Lung (tissue), 12 donors: Measurements from ENCODE around the gene SLC6A7. TPM values are rescaled to one million over a fixed set of nuclear protein-coding genes. Genes with fewer than 3 reads are reported as not detected.

ENCODE experiments used
- ATAC-seq: fragments of 200-7000 bp; cut with Tn5 transposase; one replicate; pipeline ENCODE4 v1.9.1; 2020; ENCODE audit warnings: moderate number of reproducible peaks; ENCODE audit not compliant: insufficient read depth, low FRiP score
- DNase-seq, 3 donors: peaks; one replicate each; pipeline ENCODE4 v3.0.0-alpha.2; 2013 to 2017
- H3K27ac ChIP-seq, 2 donors: one replicate each; pipeline ENCODE4 v1.5.1; 2013; ENCODE audit warnings: mild to moderate bottlenecking in 2 of 2, moderate library complexity in 2 of 2, control low read depth in 1 of 2, inconsistent platforms in 1 of 2, low read depth in 1 of 2, low read length in 1 of 2
- H3K27me3 ChIP-seq, 3 donors: one replicate each; pipeline ENCODE4 v1.5.1; 2013; ENCODE audit warnings: low read length in 2 of 3; ENCODE audit not compliant: control insufficient read depth in 3 of 3, insufficient read depth in 3 of 3
- H3K36me3 ChIP-seq, 4 donors: one replicate each; pipeline ENCODE4 v1.5.1; 2013; ENCODE audit warnings: low read length in 4 of 4, mild to moderate bottlenecking in 1 of 4, moderate library complexity in 1 of 4; ENCODE audit not compliant: control insufficient read depth in 4 of 4, insufficient read depth in 4 of 4
- H3K4me1 ChIP-seq, 5 donors: one replicate each; pipeline ENCODE4 v1.5.1; 2013; ENCODE audit warnings: low read length in 5 of 5, mild to moderate bottlenecking in 2 of 5, moderate library complexity in 1 of 5; ENCODE audit not compliant: control insufficient read depth in 5 of 5, insufficient read depth in 5 of 5
- H3K4me3 ChIP-seq: one replicate; pipeline ENCODE4 v1.5.1; 2013; ENCODE audit warnings: mild to moderate bottlenecking, control low read depth, moderate library complexity
- H3K9ac ChIP-seq, 2 donors: one replicate each; pipeline ENCODE4 v1.5.1; 2013; ENCODE audit warnings: low read length in 2 of 2, control low read depth in 1 of 2; ENCODE audit not compliant: insufficient read depth in 1 of 2
- H3K9me3 ChIP-seq, 4 donors: one replicate each; pipeline ENCODE4 v1.5.1; 2013; ENCODE audit warnings: low read length in 3 of 4, mild to moderate bottlenecking in 1 of 4, moderate library complexity in 1 of 4; ENCODE audit not compliant: control insufficient read depth in 4 of 4, insufficient read depth in 3 of 4
- CTCF ChIP-seq: IDR thresholded peaks from 2 replicates; pipeline ENCODE4 v1.5.1; 2012; ENCODE audit warnings: mild to moderate bottlenecking; ENCODE audit errors: control extremely low read depth, extremely low read depth
- WGBS, 2 donors: extraction: QIAGEN DNeasy Blood & Tissue Kit; methylation state at CpG; one replicate each; pipeline ENCODE4 v1.1.7; 2013; 5-methylcytosine and 5-hydroxymethylcytosine counted together
- polyA plus RNA-seq, 2 donors: library from polyadenylated mRNA; stranded (reverse); fragments of 200-250 nt; gene quantifications; one replicate each; pipeline ENCODE4 v1.2.1, GENCODE V29; 2013
- total RNA-seq, 2 donors: library from RNA; depleted of rRNA in 1 of 2; stranded (reverse); fragments of >200 nt in 1 of 2; gene quantifications; one replicate each; pipeline ENCODE4 v1.2.1, GENCODE V29; 2014 to 2021
- donor health status: control.
- donor health status: control.
- donor health status: Bipolar disorder and iron deficiency.
- donor health status: healthy.
- donor health status: DM: yes; HTN: yes; CAD: no.

The SLC6A7 gene
- total and polyA plus RNA-seq, 4 donors = 0.02 to 0.06 (median 0.03) TPM; not detected in 1

- WGBS, 2 donors = 70 to 82% methylated on average over 8 of the region's 8 CpGs
- no peak overlapping the region for H3K4me3 ChIP-seq
- no peak for TF ChIP-seq CTCF
- DNase-seq (peak; percentile 58 to 69 (median 61)), ATAC-seq (no peak)
- no peaks in the 10 kb centered on the region for H3K9me3 ChIP-seq
- H3K4me1 ChIP-seq = peaks cover 0 to 62% (median 14%) of the 10 kb centered on the region in 5 donors
- H3K27me3 ChIP-seq = no peaks in the 10 kb centered on the region
- H3K27ac ChIP-seq = no peak overlapping the region
- H3K36me3 ChIP-seq = no peaks in the 10 kb centered on the region
- no peak overlapping the region for H3K9ac ChIP-seq
Measured at GRCh38 chr5:150176745-150177477, 13.0 kb upstream of the SLC6A7 start.

- H3K27me3 ChIP-seq = no peaks in the 10 kb centered on the region
- no peak overlapping the region for H3K27ac ChIP-seq
- peaks cover 0 to 54% (median 7%) of the 10 kb centered on the region in 5 donors for H3K4me1 ChIP-seq
- H3K36me3 ChIP-seq = no peaks in the 10 kb centered on the region
- no peak for TF ChIP-seq CTCF
- no peak overlapping the region for H3K4me3 ChIP-seq
- H3K9me3 ChIP-seq = no peaks in the 10 kb centered on the region
- no peak for DNase-seq
- WGBS, 2 donors = 81 to 93% methylated on average over 4 of the region's 4 CpGs
- ATAC-seq = no peak
- no peak overlapping the region for H3K9ac ChIP-seq
Measured at GRCh38 chr5:150177721-150178120, 12.1 kb upstream of the SLC6A7 start.

GRCh38 chr5:150178262-150178661 lies 11.6 kb upstream of the SLC6A7 start:
- no peaks in the 10 kb centered on the region for H3K9me3 ChIP-seq
- peaks cover 0 to 49% (median 7%) of the 10 kb centered on the region in 5 donors for H3K4me1 ChIP-seq
- H3K27ac ChIP-seq = no peak overlapping the region
- no peak for ATAC-seq
- TF ChIP-seq CTCF = no peak
- no peak for DNase-seq
- no peak overlapping the region for H3K4me3 ChIP-seq
- WGBS, 2 donors = 53 to 56% methylated on average over 4 of the region's 4 CpGs
- H3K36me3 ChIP-seq = no peaks in the 10 kb centered on the region
- no peaks in the 10 kb centered on the region for H3K27me3 ChIP-seq
- no peak overlapping the region for H3K9ac ChIP-seq
